HepG2 (cell line): Measurements from ENCODE around the gene GRB10.

Experiments used
- NFIB ChIP-seq: sonication (generic); formaldehyde crosslinking; IDR thresholded peaks from 2 replicates; pipeline ENCODE4 v1.9.0; 2021; ENCODE audit warnings: missing genetic modification reagents, mild to moderate bottlenecking, borderline replicate concordance
- YY1 ChIP-seq: IDR thresholded peaks from 2 replicates; pipeline ENCODE4 v1.6.1; 2011; ENCODE audit warnings: low read length, low read depth, moderate library complexity, mild to moderate bottlenecking; ENCODE audit not compliant: insufficient read depth, insufficient replicate concordance
- ZBTB40 ChIP-seq, 2 experiments: fragments of 450-650 bp in 1 of 2; sonication (generic) in 1 of 2; formaldehyde crosslinking in 1 of 2; IDR thresholded peaks; 2 replicates each; pipeline versions ENCODE4 v1.6.1 to v1.8.0; 2016 to 2022; ENCODE audit warnings: antibody characterized with exemption in 1 of 2, mild to moderate bottlenecking in 1 of 2, missing genetic modification reagents in 1 of 2

DNA sequence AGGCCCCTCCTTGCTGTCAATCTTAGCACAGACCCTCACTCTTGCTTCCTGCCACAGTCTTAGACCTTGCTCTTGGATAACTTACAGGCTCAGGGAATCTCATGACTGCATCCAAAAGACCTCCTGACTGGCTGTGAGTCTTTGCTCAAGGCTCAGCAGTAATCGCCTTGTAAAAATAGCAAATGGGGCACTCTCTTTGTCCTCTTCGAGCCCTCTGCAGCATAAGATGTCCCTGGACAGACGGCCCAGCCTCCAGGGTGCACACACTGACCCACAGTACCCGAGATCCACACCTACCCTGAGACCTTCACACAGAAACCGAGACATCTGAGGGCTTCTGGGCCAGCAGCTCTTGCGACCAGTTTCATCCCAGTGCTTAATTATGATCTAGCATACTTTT, 151.6 kb downstream of the GRB10 start:
- TF ChIP-seq YY1 (no peak), NFIB (CRISPR knock-in tag) (no peak), ZBTB40 (IDR thresholded peaks at IDR 0.05) (no peak), ZBTB40 (CRISPR knock-in tag; IDR thresholded peaks at IDR 0.05) (no peak)
